Epithelial cell of proximal tubule (primary cell): ENCODE data around the gene UBAC1. TPM values are rescaled to one million over a fixed set of nuclear protein-coding genes. Genes with fewer than 3 reads are reported as not detected.

ENCODE experiments used
- DNase-seq: peaks from one replicate; pipeline ENCODE4 v3.0.0-alpha.2; 2011; ENCODE audit warnings: low read depth
- H3K4me3 ChIP-seq: 2 replicates; pipeline ENCODE4 v1.5.1; 2011; ENCODE audit warnings: low read depth, mild to moderate bottlenecking, low read length
- total RNA-seq: library from RNA; depleted of rRNA; stranded (reverse); fragments of >200 nt; gene quantifications from 2 replicates; pipeline ENCODE4 v1.2.3, GENCODE V29; 2015
- TF ChIP-seq, protein P1 (sequence below): conservative IDR thresholded peaks from 2 replicates; pipeline ENCODE4 v1.5.1; 2012; ENCODE audit warnings: low read depth, mild to moderate bottlenecking, low read length

The UBAC1 gene
- total RNA-seq, 1 donor from 2014 or later, result 40.9 TPM

DNA sequence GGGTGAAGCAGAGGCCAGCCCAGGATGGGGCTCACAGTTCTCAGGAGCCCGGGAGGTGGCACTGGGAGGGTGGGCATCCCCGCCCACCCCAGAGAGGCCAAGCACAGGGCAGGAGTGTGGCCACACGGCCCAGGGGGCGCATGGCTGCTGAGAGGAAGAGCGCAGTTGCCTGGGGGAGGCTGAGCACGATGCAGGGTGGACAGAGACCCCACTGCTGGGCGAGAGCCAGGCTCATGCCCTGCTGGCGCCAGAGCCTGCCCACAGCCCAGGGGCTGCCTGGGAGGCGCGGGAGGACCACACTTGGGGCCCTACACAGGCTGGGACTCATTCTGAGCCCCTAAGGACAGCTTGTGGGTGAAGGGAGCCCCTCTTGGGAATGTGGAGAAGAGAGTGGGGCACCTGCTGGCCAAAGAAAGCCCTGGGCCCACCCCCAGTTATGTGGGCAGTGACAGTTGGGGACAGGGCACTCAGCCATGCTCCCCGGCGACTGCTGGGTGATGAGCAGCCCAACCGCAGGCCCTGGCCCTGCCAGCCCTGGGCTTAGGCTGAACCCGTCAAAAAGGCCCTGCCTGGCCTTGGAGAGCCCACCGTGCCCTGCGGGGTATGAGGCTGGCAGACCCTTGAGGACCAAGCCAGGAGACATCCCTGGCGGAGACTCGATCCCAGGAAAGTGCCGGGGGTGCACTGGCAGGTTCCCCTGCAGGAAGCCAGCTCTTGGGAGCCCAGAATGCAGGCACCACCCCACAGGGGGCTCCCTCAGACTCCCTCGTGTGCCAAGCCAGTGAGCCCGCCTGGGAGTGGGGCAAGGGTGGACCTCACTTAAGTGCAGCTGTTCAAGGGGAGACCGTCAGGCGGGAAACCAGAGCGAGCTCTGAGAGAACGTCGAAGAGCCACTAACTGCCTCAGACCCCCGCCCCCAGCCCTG is 32.2 kb downstream of the UBAC1 start:
- TF ChIP-seq, protein P1, sequence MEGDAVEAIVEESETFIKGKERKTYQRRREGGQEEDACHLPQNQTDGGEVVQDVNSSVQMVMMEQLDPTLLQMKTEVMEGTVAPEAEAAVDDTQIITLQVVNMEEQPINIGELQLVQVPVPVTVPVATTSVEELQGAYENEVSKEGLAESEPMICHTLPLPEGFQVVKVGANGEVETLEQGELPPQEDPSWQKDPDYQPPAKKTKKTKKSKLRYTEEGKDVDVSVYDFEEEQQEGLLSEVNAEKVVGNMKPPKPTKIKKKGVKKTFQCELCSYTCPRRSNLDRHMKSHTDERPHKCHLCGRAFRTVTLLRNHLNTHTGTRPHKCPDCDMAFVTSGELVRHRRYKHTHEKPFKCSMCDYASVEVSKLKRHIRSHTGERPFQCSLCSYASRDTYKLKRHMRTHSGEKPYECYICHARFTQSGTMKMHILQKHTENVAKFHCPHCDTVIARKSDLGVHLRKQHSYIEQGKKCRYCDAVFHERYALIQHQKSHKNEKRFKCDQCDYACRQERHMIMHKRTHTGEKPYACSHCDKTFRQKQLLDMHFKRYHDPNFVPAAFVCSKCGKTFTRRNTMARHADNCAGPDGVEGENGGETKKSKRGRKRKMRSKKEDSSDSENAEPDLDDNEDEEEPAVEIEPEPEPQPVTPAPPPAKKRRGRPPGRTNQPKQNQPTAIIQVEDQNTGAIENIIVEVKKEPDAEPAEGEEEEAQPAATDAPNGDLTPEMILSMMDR, result no peak

DNA sequence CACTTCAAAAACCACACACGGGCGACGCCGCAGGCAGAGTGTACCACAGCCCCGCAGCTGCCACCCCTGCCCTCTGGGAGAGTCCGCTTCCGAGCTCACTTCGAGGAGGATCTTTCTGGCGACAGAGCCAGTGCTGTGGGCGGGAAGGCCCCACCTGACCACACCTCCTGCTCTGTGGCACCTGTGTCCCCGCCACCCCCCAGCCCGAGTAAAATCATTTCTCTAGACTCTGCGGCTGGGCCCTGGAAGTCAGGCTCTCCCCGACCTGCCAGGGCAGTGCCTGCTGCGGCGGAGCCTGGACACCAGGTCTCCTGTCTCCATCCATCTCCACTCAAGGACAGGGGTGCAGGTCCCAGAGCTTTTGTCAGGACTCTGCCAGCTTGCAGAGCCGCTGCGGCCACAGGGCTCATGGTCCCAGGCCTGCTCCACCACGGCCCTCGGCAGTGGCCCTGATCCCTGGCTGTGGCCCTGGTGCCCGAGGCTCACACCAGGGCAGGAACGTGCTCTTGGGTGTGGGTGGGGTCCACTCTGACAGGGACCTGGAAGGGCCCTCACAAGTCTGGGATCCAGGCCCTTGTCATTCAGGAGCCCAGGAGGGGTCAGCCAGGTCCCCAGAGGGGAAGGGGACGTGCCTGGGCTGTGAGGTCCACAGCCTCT is 33.0 kb downstream of the UBAC1 start:
- TF ChIP-seq, protein P1, result no peak
- H3K4me3 ChIP-seq, result no peak overlapping the region

More for the DNA sequence above, 32.2 kb downstream of the UBAC1 start:
- no peak overlapping the region for H3K4me3 ChIP-seq
- DNase-seq, result no peak

DNA sequence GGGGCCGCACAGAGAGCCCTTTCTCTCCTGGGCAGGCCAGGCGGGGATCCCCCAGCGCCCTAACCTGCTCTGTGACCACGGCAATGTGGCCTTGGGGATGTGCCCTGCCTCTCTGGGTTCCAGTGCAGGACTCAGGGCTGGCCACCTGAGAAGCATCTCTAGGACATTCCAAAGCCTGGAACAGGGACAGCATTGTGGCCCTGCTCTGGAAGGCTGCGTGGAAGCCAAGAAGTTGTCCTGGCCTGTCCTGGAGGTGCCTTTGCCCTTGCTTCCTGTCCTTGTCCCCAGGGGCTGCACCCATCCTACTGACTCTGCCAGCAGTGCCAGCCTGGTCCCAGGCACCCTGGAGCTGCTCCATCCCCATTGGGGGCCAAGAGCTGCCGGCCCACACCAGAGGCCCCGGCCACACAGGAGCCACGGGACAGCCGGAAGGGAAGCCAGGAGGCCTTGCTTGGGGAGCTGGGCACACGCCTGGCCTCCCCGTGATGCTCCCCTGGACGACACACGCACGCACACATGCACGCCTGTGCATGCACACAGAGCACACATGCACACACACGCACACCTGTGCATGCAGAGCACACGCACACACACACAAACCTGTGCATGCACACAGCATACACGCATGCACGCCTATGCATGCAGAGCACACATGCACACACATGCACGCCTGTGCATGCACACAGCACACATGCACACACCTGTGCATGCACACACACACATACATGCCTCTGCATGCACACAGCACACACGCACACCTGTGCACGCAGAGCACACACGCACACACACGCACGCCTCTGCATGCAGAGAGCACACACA is 33.8 kb downstream of the UBAC1 start:
- TF ChIP-seq, protein P1, result no peak
- DNase-seq, result no peak
- no peak overlapping the region for H3K4me3 ChIP-seq

More for the DNA sequence above, 33.0 kb downstream of the UBAC1 start:
- no peak for DNase-seq

DNA sequence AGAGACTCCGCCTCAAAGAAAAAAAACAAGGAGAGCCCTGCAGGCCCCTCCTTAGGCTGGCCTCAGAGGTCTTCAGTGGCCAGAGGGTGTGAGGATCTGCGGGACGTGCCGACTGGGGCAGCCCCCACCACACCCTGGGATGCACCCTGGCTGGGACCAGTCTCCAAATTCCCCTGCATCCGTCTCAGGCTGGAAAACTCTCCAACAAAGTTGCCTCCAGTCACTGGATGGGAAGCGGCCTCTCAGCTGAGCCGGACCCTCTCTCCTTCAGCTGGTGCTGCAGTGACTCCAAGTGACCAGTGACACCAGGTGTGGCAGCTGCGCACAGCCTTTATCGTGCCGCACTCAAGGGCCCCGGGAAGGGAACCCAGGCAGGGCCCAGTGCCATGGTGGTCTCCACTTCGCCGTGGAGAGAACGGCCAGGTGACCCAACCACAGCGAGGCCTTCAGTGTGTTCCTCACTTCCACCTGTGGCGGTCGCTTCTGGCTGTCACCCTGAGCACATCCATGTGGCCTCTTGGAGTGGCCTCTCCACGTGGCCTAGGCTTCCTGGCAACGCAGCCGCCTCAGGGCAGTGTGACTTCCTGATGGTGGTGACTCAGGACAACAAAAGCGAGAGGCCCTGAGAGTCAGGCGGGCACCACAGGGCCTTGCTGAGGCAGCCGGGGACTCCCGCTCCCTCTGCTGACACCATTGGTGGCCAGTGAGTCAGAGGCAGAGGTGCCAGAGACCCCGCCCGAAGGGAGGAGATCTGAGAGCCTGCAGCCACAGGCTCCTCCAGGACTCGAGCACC is 34.6 kb downstream of the UBAC1 start:
- no peak overlapping the region for H3K4me3 ChIP-seq
- TF ChIP-seq, protein P1, result no peak
- DNase-seq, result no peak

DNA sequence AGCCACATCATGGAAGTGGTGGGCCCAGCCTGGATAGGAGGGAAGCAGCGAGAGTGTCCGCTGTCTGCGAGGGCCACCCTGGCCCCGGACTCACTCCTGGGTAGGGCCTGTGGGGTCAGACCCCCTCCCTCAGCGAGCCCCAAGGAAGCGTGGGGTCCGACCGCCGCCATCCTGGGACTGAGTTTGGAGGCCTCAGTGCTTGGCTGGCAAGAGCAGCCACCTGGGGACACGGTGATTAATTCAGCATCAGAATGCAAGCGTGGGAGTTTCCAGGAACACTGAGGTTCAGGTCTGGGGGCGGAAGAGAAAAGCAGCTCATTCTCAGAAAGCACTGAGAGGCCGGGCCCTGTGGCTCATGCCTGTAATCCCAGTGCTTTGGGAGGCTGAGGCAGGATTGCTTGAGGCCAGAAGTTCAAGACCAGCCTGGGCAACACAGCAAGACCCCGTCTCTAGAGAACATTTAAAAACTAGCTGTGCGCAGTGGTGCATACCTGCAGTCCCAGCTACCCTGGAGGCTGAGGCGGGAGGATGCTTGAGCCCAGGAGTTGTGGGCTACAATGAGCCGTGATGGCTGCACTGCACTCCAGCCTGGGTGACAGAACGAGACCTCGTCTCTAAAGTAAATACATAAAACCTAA is 35.6 kb downstream of the UBAC1 start:
- H3K4me3 ChIP-seq, result no peak overlapping the region
- TF ChIP-seq, protein P1, result no peak
- no peak for DNase-seq
